ENCODE measurements around the gene OR5K4. TPM values are rescaled to one million over a fixed set of nuclear protein-coding genes. Genes with fewer than 3 reads are reported as not detected.

OR5K4 gene
- not detected in 2 replicates for total RNA-seq (2014; rRNA removed; shearing (Covaris generic))

GRCh38 chr3:98353554-98353953 is at the start of gene OR5K4:
Gene OR5K4 (plus strand): TSS chr3:98353854. CDS start chr3:98353854, 0 bp downstream.
- DNase-seq (ENCODE audit: low spot score), result no peak

- no peak for DNase-seq (ENCODE audit: low spot score)
Measured at GRCh38 chr3:98322101-98322500, 31.6 kb upstream of the OR5K4 start.

- DNase-seq (ENCODE audit: low spot score), result no peak
Measured at GRCh38 chr3:98322686-98323085, 31.0 kb upstream of the OR5K4 start.

GRCh38 chr3:98323425-98323824 is 30.2 kb upstream of the OR5K4 start:
- no peak for DNase-seq (ENCODE audit: low spot score)

- no peak for DNase-seq (ENCODE audit: low spot score)
Measured at GRCh38 chr3:98325055-98325454, 28.6 kb upstream of the OR5K4 start.

GRCh38 chr3:98326105-98326893 is 27.4 kb upstream of the OR5K4 start:
- no peak for DNase-seq (ENCODE audit: low spot score)

GRCh38 chr3:98326945-98327344 is 26.7 kb upstream of the OR5K4 start:
- no peak for DNase-seq (ENCODE audit: low spot score)

- no peak for DNase-seq (ENCODE audit: low spot score)
Measured at GRCh38 chr3:98328933-98329332, 24.7 kb upstream of the OR5K4 start.

GRCh38 chr3:98329392-98330124 is 24.1 kb upstream of the OR5K4 start:
- DNase-seq (ENCODE audit: low spot score), result peak; percentile 43

- no peak for DNase-seq (ENCODE audit: low spot score)
Measured at GRCh38 chr3:98331329-98331728, 22.3 kb upstream of the OR5K4 start.

- peak; percentile 21 for DNase-seq (ENCODE audit: low spot score)
Measured at GRCh38 chr3:98333989-98334606, 19.6 kb upstream of the OR5K4 start.

- DNase-seq (ENCODE audit: low spot score), result no peak
Measured at GRCh38 chr3:98339031-98339430, 14.6 kb upstream of the OR5K4 start.

GRCh38 chr3:98341758-98342157 is 11.9 kb upstream of the OR5K4 start:
- no peak for DNase-seq (ENCODE audit: low spot score)

GRCh38 chr3:98343647-98344507 is 9.8 kb upstream of the OR5K4 start:
- peak; percentile 67 for DNase-seq (ENCODE audit: low spot score)

GRCh38 chr3:98350082-98350481 is 3.6 kb upstream of the OR5K4 start:
- no peak for DNase-seq (ENCODE audit: low spot score)

- no peak for DNase-seq (ENCODE audit: low spot score)
Measured at GRCh38 chr3:98359250-98359649, 5.6 kb downstream of the OR5K4 start.

GRCh38 chr3:98359993-98360675 is 6.5 kb downstream of the OR5K4 start:
- peak; percentile 4 for DNase-seq (ENCODE audit: low spot score)

- no peak for DNase-seq (ENCODE audit: low spot score)
Measured at GRCh38 chr3:98360681-98361080, 7.0 kb downstream of the OR5K4 start.

- no peak for DNase-seq (ENCODE audit: low spot score)
Measured at GRCh38 chr3:98361289-98361688, 7.6 kb downstream of the OR5K4 start.

- no peak for DNase-seq (ENCODE audit: low spot score)
Measured at GRCh38 chr3:98367464-98368246, 14.0 kb downstream of the OR5K4 start.

All from H4 (cell line).